ENCODE measurements around the gene HOXA1.

Gene HOXA1

DNA sequence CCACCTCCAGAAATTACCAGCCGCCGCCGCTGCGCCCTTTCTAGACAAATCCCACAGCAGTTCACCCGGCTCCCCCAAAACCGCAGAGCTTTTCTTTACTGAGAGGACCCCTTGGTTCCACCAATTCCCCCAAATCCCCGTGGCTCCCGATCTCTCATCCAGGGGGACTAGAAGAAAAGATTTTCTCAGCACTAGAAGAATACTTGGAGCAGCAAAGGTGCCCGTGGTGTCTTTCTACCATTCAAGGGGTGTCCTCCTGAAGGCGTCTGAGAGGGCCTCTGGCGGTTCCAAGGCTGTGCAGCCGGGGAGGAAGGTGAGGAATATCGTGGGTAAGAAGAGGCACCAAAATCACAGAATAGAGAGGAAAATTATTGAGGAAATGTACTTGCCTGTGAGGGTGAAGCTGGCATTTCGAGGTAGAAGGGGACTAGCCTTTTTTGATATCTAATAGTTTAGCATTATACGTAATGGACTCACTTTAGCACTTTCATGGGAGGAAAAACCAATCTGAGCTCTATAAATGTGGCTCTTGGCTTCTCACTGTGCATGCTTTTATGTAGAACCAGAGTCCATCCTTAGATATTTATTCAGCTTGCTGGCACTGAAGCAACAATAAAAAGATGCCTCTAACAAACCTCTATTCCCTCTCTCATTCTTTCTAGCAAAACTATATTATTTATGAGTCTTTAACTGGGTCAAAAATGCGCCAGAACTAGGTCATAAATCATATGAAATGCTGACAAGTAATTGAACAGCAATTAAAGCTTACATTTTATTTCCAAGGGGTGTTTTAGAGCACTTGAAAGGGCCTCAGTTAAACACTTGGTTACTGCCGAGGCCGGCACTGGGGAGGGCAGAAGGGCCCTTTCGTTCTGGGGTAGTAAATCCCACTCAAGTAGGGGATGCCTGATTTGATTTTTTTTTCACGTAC is 20.5 kb upstream of the HOXA1 start:
- DNase-seq = no peak

DNA sequence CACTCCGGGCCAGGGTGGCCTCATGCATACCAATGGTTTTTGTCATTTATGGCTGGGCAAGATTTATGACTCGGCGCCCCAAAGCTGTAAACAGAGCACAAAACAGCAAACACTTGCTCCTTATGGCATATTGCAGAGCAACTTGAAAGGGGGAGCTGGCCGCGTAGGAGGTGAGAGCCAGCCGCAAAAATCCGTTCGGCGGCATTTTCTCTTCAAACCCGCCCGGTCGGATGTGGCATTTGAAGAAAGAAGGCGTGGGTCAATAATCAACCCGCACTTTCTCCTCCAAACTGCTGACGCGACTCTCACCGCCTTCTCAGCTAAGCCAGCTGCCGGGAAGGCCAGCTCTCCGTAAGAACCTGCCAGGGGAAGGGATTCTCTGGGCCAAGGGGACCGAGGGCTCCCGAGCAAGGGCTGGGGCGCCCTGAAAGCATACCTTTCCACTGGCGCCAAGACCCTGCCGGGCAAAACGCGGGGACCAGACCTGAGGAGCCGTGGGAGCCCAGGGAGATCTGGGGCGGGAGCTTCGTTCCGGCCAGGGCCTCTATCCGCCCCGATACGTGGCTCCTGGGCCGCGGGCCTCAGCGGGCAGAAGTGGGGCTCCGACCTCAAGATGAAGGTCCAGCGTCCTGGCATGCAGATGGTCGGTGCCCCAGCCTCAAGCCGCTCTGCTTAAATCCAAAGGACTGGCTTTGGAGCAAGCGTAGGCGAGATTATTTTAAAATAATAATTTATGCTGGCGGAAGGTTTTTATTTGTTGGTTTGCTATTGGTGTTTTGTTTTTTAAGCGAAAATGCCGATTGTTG is 19.6 kb upstream of the HOXA1 start:
- no peak for DNase-seq

- DNase-seq = no peak
Measured at GRCh38 chr7:27114881-27115220, 19.1 kb upstream of the HOXA1 start.

DNA sequence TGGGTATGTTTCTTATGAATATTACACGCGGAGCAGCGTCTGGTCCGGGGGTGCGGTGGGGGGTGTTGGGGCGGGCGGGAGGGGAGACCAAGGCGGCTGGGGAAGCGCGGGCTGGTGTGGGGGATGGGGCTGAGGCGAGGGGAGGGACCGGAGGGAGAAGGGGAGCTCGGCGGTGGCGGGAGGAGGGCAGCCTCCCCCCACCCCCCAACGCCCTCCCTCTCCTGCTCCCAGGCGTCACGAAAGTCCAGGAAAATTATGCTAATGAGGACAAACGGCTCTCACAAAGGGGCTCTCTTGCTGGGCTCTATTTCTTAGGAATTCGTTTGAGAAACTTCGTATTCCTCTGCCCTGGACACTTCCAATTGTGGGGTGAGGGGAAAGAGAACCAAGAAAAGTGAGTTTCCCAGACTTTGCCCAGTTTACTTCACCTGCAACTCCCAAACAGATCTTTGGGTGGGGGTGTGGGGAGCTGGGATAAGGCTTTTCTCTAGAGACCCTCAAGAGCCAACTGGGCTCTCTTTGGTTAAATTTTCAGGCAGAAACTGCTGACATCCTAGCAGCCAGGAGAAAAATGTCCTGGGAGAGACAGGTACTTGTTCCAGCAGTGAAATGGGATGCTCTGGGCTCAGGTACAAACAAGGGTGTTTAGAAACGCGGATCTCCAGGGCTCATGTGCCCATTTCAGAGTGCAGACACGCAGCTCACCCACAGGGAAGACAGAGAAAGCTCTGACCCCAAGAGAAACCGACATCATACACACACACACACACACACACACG is 18.4 kb upstream of the HOXA1 start:
- no peak for DNase-seq

- DNase-seq = no peak
Measured at GRCh38 chr7:27112955-27113949, 17.5 kb upstream of the HOXA1 start.

- DNase-seq = no peak
Measured at GRCh38 chr7:27112361-27112760, 16.6 kb upstream of the HOXA1 start.

- no peak for DNase-seq
Measured at GRCh38 chr7:27111751-27112277, 16.0 kb upstream of the HOXA1 start.

DNA sequence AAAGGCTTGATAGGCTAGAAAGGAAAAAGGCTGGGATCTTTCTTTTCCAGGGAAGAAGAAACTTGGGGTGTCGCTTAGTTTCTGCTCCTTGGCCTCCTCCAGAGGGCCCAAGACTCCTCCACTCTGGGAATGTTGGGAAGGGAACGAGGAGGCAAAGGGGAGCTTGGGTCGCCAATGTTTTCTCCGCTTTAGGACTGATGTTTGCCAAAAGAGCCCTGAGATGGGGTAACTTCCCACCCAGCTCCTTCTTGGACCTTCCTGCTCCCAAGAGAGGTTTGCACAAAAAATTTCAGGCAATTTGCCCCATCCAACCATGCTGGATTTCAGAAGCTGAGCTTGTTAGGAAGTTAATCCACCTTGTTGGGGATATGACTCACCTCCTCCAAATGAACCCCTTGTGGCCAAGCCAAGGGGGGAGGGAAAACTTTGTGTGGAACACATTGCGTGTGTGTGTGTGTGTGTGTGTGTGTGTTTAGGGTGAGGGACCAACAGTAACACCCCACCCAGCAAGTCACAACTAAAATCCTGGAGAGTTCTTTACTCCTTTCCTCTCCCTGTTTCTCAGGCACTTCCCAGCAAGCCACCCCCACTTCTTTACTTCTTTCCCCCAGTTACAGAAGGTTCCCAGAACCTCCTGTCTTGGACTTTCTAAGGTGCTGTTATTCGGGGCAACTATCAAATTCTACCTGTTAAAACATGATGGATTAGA is 15.4 kb upstream of the HOXA1 start:
- DNase-seq = no peak

DNA sequence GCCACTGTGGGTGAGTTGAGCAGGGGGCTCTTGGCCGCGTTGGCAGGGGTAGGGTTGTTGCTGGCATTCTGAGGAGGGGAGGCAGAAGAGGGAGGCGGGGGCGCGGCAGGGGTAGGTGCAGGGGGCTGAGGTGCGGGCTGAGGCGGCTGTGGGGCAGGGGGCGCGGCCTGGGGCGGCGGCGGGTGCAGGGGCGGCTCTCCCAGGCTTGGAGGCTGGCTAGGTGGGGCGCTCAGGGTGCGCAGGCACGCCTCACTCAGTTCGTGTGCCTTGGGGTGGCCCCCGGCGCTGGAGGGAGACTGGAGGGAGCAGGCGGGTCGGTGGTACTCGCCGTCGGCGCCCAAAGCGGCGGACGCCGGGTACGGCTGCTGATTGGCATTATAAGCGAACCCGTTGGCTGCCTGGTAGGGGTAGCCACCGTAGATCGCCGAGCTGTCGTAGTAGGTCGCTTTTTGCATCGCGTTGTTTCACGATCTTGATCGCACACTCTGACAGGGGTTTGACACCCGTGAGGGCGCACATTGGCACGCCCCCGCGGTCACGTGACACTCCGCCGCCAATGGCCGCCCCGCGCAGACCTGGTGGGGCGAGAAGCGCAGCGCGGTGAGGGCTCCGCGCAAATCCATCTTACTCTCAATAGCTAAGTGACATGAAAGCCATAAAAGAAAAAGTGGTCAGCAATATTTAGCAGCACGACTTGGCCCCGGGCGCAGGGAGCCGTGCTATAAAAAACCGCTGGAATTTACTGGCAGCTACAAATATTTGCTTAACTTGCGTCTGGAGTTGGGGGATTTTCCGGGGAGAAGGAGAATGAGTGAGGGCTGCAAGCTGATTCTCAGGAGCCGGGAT is 14.6 kb upstream of the HOXA1 start:
- no peak for DNase-seq

GRCh38 chr7:27109466-27110185 is 13.8 kb upstream of the HOXA1 start:
- no peak for DNase-seq

DNA sequence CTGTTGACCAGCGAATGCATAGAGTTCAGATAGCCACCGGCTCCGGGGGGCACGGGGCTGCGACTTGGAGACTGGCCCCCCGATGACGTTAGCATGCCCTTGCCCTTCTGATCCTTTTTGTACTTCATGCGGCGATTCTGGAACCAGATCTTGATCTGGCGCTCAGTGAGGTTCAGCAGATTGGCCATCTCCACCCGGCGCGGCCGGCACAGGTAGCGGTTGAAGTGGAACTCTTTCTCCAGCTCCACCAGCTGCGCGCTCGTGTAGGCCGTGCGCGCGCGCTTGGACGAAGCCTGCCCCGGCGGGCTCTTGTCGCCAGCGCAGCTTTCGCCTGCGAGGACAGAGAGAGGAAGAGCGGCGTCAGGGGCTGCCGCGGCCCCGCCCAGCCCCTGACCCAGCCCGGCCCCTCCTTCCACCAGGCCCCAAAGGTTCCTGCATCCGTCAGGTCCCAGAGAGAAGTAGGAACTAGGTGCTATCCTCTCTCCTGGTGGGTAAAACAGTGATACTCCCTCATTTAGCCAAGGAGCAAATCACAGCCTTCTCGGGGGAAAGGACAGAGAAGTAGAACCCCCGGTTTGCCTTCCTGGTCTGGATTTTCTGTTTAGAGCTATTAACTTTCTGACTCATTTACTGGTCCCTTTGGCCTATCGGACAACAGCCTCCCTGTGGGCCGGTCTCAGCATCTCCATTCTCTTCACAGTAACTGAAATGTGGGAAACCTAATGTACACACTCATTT is 12.8 kb upstream of the HOXA1 start:
- no peak for DNase-seq

GRCh38 chr7:27107391-27108381 is 11.9 kb upstream of the HOXA1 start:
- DNase-seq = no peak

GRCh38 chr7:27106901-27107240 is 11.1 kb upstream of the HOXA1 start:
- no peak for DNase-seq

GRCh38 chr7:27106181-27106900 is 10.5 kb upstream of the HOXA1 start:
- DNase-seq = no peak

- no peak for DNase-seq
Measured at GRCh38 chr7:27105301-27106031, 9.7 kb upstream of the HOXA1 start.

All from NCI-H187 treated with DMSO at 0.1 percent for 48 hours (cell line).